Neuronal stem cell (in vitro differentiated cells): Measurements from ENCODE around the gene SYCP2.

Experiments
- DNase-seq: peaks from one replicate; pipeline ENCODE4 v3.0.0-alpha.2; 2013; ENCODE audit warnings: low spot score
- H2AFZ ChIP-seq: one replicate; pipeline ENCODE4 v1.6.1; 2013; ENCODE audit warnings: mild to moderate bottlenecking, low read length, inconsistent platforms
- H2AK5ac ChIP-seq: 2 replicates; pipeline ENCODE4 v1.6.1; 2013; ENCODE audit warnings: low read depth, mild to moderate bottlenecking, inconsistent platforms, low read length, moderate library complexity, mixed read lengths
- H2BK120ac ChIP-seq: 2 replicates; pipeline ENCODE4 v1.6.1; 2013; ENCODE audit warnings: low read depth, mild to moderate bottlenecking, inconsistent platforms, low read length, moderate library complexity, mixed read lengths
- H2BK12ac ChIP-seq: one replicate; pipeline ENCODE4 v1.6.1; 2013; ENCODE audit warnings: low read length, inconsistent platforms
- H2BK15ac ChIP-seq: 2 replicates; pipeline ENCODE4 v1.6.1; 2013; ENCODE audit warnings: mild to moderate bottlenecking, low read length, inconsistent platforms, mixed read lengths
- H2BK5ac ChIP-seq: one replicate; pipeline ENCODE4 v1.6.1; 2013; ENCODE audit warnings: inconsistent platforms, mild to moderate bottlenecking, low read length, moderate library complexity
- H3K14ac ChIP-seq: one replicate; pipeline ENCODE4 v1.6.1; 2013; ENCODE audit warnings: low read length, inconsistent platforms
- H3K18ac ChIP-seq: 2 replicates; pipeline ENCODE4 v1.6.1; 2013; ENCODE audit warnings: low read length, inconsistent platforms
- H3K23ac ChIP-seq: 2 replicates; pipeline ENCODE4 v1.6.1; 2013; ENCODE audit warnings: low read depth, mild to moderate bottlenecking, mixed read lengths, low read length, inconsistent platforms; ENCODE audit not compliant: poor library complexity
- H3K27ac ChIP-seq: replicated peaks from 3 replicates; pipeline ENCODE4 v1.5.1; 2013; ENCODE audit warnings: low read length, inconsistent platforms
- H3K27me3 ChIP-seq, 3 experiments: 2 replicates each; pipeline ENCODE4 v1.6.1; 2013; ENCODE audit warnings: low read length in 3 of 3, mild to moderate bottlenecking in 2 of 3, inconsistent platforms in 1 of 3, low read depth in 1 of 3, mixed read lengths in 1 of 3, moderate library complexity in 1 of 3; ENCODE audit not compliant: control insufficient read depth in 3 of 3, insufficient read depth in 3 of 3
- H3K36me3 ChIP-seq, 2 donors: replicated peaks in 1 of 2; 2 replicates each; pipeline ENCODE4 v1.6.1; 2013; ENCODE audit warnings: low read length in 2 of 2; ENCODE audit not compliant: control insufficient read depth in 2 of 2, insufficient read depth in 2 of 2
- H3K4ac ChIP-seq: 2 replicates; pipeline ENCODE4 v1.6.1; 2013; ENCODE audit warnings: inconsistent platforms, mild to moderate bottlenecking, low read length, moderate library complexity
- H3K4me1 ChIP-seq, 2 donors: 1 replicate in 1 of 2; 2 replicates in 1 of 2; pipeline ENCODE4 v1.6.1; 2013; ENCODE audit warnings: low read length in 2 of 2, low read depth in 1 of 2; ENCODE audit not compliant: control insufficient read depth in 2 of 2, insufficient read depth in 1 of 2
- H3K4me2 ChIP-seq: one replicate; pipeline ENCODE4 v1.6.1; 2013; ENCODE audit warnings: mild to moderate bottlenecking, low read length, inconsistent platforms; ENCODE audit not compliant: insufficient read depth, poor library complexity, severe bottlenecking
- H3K4me3 ChIP-seq, 2 donors: 2 replicates each; pipeline ENCODE4 v1.5.1; 2013; ENCODE audit warnings: low read length in 2 of 2, mild to moderate bottlenecking in 2 of 2, inconsistent platforms in 1 of 2, moderate library complexity in 1 of 2
- H3K79me1 ChIP-seq: one replicate; pipeline ENCODE4 v1.6.1; 2013; ENCODE audit warnings: low read depth, mild to moderate bottlenecking, inconsistent platforms, low read length, moderate library complexity
- H3K9ac ChIP-seq: one replicate; pipeline ENCODE4 v1.6.1; 2013; ENCODE audit warnings: mild to moderate bottlenecking, low read depth, low read length, inconsistent platforms; ENCODE audit not compliant: poor library complexity
- H3K9me3 ChIP-seq, 2 donors: replicated peaks in 1 of 2; 2 replicates each; pipeline versions ENCODE3 to v1.6.1; 2013; ENCODE audit warnings: low read length in 2 of 2, mild to moderate bottlenecking in 2 of 2, inconsistent platforms in 1 of 2, low read depth in 1 of 2, mixed read lengths in 1 of 2, moderate library complexity in 1 of 2; ENCODE audit not compliant: control insufficient read depth in 2 of 2, insufficient read depth in 1 of 2
- H4K8ac ChIP-seq: one replicate; pipeline ENCODE4 v1.6.1; 2013; ENCODE audit warnings: low read depth, mild to moderate bottlenecking, inconsistent platforms, low read length, moderate library complexity
- H4K91ac ChIP-seq: one replicate; pipeline ENCODE4 v1.6.1; 2013; ENCODE audit warnings: low read length, low read depth, mild to moderate bottlenecking, inconsistent platforms; ENCODE audit not compliant: poor library complexity
- WGBS, 2 donors: extraction: QIAGEN DNeasy Blood & Tissue Kit; methylation state at CpG; one replicate each; pipeline ENCODE4 v1.1.7; 2013; ENCODE audit warnings: missing lambda C conversion rate in 2 of 2, mixed read lengths in 1 of 2; ENCODE audit not compliant: insufficient read length in 2 of 2, insufficient replicate concordance in 1 of 2; ENCODE audit errors: extremely low coverage in 2 of 2; 5-methylcytosine and 5-hydroxymethylcytosine counted together

SYCP2 gene

DNA sequence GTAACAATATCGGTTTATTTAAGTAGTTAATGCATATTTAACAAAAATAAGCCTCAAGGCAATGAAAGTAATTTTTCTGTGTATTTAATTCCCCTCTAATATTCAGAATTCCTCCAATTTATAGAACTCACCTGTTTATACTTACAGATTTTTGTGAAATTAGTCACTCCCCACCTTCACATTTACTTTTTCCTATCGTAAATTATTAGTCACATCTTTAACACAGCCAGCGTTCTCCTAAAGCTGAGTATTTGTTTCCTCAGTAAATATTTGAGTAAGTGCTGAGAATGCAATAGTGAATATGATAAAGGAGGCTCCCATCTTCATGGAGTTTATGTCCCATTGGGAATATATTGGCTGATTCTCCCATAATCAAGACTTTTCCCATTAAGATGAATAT, 88.0 kb downstream of the SYCP2 start:
- Histone ChIP-seq H4K91ac (no peak overlapping the region), H2BK5ac (no peak overlapping the region), H3K4ac (no peak overlapping the region), H3K18ac (no peak overlapping the region), H4K8ac (no peak overlapping the region), H3K4me2 (no peak overlapping the region), H3K79me1 (no peaks in the 10 kb centered on the region), H3K23ac (no peak overlapping the region), H3K4me3 (no peak overlapping the region), H3K4me1 (no peaks in the 10 kb centered on the region), H3K27ac (no peak overlapping the region), H2BK12ac (no peak overlapping the region), H3K36me3 (no peaks in the 10 kb centered on the region), H3K9ac (no peak overlapping the region), H2AFZ (no peak overlapping the region), H3K14ac (no peak overlapping the region), H3K27me3 (peaks cover 0 to 5% (median 0%) of the 10 kb centered on the region in 3 experiments), H3K9me3 (no peaks in the 10 kb centered on the region), H2BK15ac (no peak overlapping the region), H2AK5ac (no peak overlapping the region), H2BK120ac (no peak overlapping the region)
- DNase-seq = no peak
- no CpG with 5 or more reads among the region's 3 CpGs for WGBS, 2 donors

DNA sequence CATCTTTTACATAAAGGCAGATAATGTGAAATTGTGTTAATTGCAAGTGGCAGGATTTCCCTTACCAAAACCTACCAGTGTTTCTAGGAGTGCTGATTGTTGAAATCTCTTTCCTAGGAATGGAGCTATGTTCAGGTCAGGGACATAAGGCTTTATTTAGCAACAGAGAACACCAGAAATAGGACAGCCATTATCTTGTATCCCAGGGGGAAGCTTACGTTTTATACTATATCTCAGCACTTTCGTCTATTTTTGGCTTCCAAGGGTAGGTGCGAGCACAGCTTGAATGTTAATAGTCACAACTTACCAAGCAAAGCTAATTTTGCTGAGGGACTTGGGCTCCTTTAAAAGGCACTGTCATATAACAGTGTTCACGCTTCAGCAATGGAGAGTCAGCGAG, 94.0 kb downstream of the SYCP2 start:
- no peak overlapping the region for H4K8ac ChIP-seq
- no CpG with 5 or more reads among the region's 5 CpGs for WGBS, 2 donors
- H3K4me3 ChIP-seq = no peak overlapping the region
- H2BK5ac ChIP-seq = no peak overlapping the region
- no peaks in the 10 kb centered on the region for H3K36me3 ChIP-seq
- H2AK5ac ChIP-seq = no peak overlapping the region
- H2AFZ ChIP-seq = no peak overlapping the region
- no peak overlapping the region for H3K18ac ChIP-seq
- H2BK12ac ChIP-seq = no peak overlapping the region
- H3K14ac ChIP-seq = no peak overlapping the region
- no peak overlapping the region for H2BK120ac ChIP-seq
- no peak overlapping the region for H3K23ac ChIP-seq
- no peaks in the 10 kb centered on the region for H3K79me1 ChIP-seq
- H4K91ac ChIP-seq = no peak overlapping the region
- peaks cover 0 to 8% of the 10 kb centered on the region in 2 donors for H3K4me1 ChIP-seq
- no peak for DNase-seq
- H3K27ac ChIP-seq = no peak overlapping the region
- no peak overlapping the region for H3K4me2 ChIP-seq
- H2BK15ac ChIP-seq = no peak overlapping the region
- H3K27me3 ChIP-seq = peaks cover 0 to 41% (median 2%) of the 10 kb centered on the region in 3 experiments
- no peak overlapping the region for H3K9ac ChIP-seq
- no peak overlapping the region for H3K4ac ChIP-seq
- no peaks in the 10 kb centered on the region for H3K9me3 ChIP-seq

DNA sequence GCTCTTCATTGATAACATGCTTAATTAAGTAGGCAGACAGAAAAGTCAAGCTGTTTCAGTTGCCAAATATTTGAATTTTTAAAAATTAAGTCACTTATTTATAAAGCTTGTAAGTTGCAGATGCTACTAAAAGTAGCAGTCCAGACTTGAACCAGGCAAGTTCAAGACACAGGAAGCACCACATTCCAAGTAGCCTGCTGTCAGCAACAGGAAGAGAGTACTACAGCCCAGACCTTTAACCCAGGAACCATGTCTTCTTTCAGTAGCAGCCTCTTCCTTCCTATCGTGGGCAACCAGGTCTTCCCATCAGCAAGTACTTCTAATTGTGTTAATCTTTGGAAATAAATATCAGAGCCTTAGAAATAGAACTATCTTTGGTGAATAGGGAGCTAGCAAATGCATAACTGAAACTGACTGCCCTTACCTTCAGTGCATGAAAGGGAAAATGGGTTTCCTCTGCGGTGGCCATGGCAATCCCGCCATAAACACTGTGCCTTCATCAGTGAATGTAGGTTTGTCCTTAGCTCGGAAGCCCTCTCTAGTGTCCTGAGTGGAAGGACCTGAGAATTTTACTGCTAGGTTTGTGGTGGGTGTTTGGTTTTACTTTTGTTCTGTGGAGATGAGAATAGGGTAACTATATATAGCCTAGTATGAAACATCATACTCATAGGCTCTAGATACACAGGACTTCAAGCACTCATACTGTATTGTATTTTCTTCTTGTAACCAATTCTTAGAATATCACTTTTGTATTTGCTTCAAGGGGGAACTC, 95.6 kb downstream of the SYCP2 start:
- Histone ChIP-seq H2BK5ac (no peak overlapping the region), H2BK120ac (no peak overlapping the region), H2AFZ (no peak overlapping the region), H2AK5ac (no peak overlapping the region), H3K27me3 (peaks cover 0 to 47% (median 2%) of the 10 kb centered on the region in 3 experiments), H3K4me1 (peaks cover 0 to 8% of the 10 kb centered on the region in 2 donors), H3K4ac (no peak overlapping the region), H3K14ac (no peak overlapping the region), H4K8ac (no peak overlapping the region), H3K36me3 (no peaks in the 10 kb centered on the region), H3K4me2 (no peak overlapping the region), H3K18ac (no peak overlapping the region), H2BK12ac (no peak overlapping the region), H3K9ac (no peak overlapping the region), H2BK15ac (no peak overlapping the region), H3K4me3 (no peak overlapping the region), H3K9me3 (no peaks in the 10 kb centered on the region), H3K27ac (no peak overlapping the region), H4K91ac (no peak overlapping the region), H3K79me1 (no peaks in the 10 kb centered on the region), H3K23ac (no peak overlapping the region)
- no peak for DNase-seq
- WGBS, 2 donors = no CpG with 5 or more reads among the region's 4 CpGs

DNA sequence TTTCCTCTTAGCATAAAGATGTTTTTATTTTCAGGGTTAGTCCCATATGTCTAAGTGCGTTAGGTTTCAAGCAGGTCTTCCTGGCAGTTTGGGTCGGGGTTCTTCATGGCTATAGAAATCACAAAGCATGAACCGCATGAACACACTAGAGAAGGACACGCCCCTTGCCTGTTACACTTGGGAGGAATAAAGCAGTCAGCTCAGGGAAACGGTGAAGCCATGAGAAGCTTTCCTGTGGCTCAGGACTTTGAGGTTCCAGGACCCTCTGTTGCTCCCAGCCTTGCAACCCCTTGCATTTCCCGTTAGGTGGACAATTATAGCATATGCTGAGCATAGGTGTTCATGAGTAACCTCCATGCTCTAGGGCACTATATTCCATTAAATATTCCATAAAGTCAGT, 96.7 kb downstream of the SYCP2 start:
- H3K4me2 ChIP-seq = no peak overlapping the region
- H2BK5ac ChIP-seq = no peak overlapping the region
- no peak overlapping the region for H2BK120ac ChIP-seq
- no peaks in the 10 kb centered on the region for H3K36me3 ChIP-seq
- peaks cover 0 to 49% (median 2%) of the 10 kb centered on the region in 3 experiments for H3K27me3 ChIP-seq
- H3K79me1 ChIP-seq = no peaks in the 10 kb centered on the region
- H2BK12ac ChIP-seq = no peak overlapping the region
- H3K23ac ChIP-seq = no peak overlapping the region
- no peak overlapping the region for H3K9ac ChIP-seq
- H3K18ac ChIP-seq = no peak overlapping the region
- peaks cover 0 to 10% of the 10 kb centered on the region in 2 donors for H3K4me1 ChIP-seq
- H2AFZ ChIP-seq = no peak overlapping the region
- H4K91ac ChIP-seq = no peak overlapping the region
- H2BK15ac ChIP-seq = no peak overlapping the region
- H3K14ac ChIP-seq = no peak overlapping the region
- H4K8ac ChIP-seq = no peak overlapping the region
- no peak overlapping the region for H3K4ac ChIP-seq
- H3K27ac ChIP-seq = no peak overlapping the region
- no CpG with 5 or more reads among the region's 6 CpGs for WGBS, 2 donors
- no peak for DNase-seq
- no peak overlapping the region for H3K4me3 ChIP-seq
- H2AK5ac ChIP-seq = no peak overlapping the region
- no peaks in the 10 kb centered on the region for H3K9me3 ChIP-seq
